NCI-H2196 (cell line): ENCODE results near the gene METTL21A.
A peak's percentile ranks its signal among the peaks of the same experiment; 100 is the strongest.
"Not testable (repeated sequence)": the region's sequence is repeated elsewhere in the genome, so short reads cannot be mapped to it uniquely, and the experiment has no call there.

Experiments
- DNase-seq: peaks from one replicate; lab custom pipeline; 2025; ENCODE audit not compliant: unreplicated experiment; lab: John Stamatoyannopoulos, UW

METTL21A gene

GRCh38 chr2:207625014-207625907 lies at the start of gene METTL21A:
METTL21A (minus strand) TSS chr2:207625394; CDS start chr2:207624375, 1,019 bp downstream.
- DNase-seq = peak; percentile 92

- no peak for DNase-seq
Observed at GRCh38 chr2:207674826-207675225, 49.6 kb upstream of the METTL21A start.

- DNase-seq = no peak
Observed at GRCh38 chr2:207674266-207674774, 49.1 kb upstream of the METTL21A start.

GRCh38 chr2:207673431-207673830 lies 48.2 kb upstream of the METTL21A start:
- no peak for DNase-seq

GRCh38 chr2:207670887-207671286 lies 45.7 kb upstream of the METTL21A start:
- no peak for DNase-seq

- DNase-seq = peak; percentile 33
Observed at GRCh38 chr2:207663870-207664545, 38.8 kb upstream of the METTL21A start.

GRCh38 chr2:207662203-207662602 lies 37.0 kb upstream of the METTL21A start:
- DNase-seq = no peak

- no peak for DNase-seq
Observed at GRCh38 chr2:207660994-207661393, 35.8 kb upstream of the METTL21A start.

GRCh38 chr2:207658156-207658555 lies 33.0 kb upstream of the METTL21A start:
- no peak for DNase-seq

GRCh38 chr2:207655000-207655399 lies 29.8 kb upstream of the METTL21A start:
- no peak for DNase-seq

GRCh38 chr2:207646582-207646981 lies 21.4 kb upstream of the METTL21A start:
- not testable (repeated sequence) for DNase-seq

GRCh38 chr2:207643892-207644291 lies 18.7 kb upstream of the METTL21A start:
- no peak for DNase-seq

- DNase-seq = no peak
Observed at GRCh38 chr2:207640661-207641060, 15.5 kb upstream of the METTL21A start.

GRCh38 chr2:207640160-207640559 lies 15.0 kb upstream of the METTL21A start:
- no peak for DNase-seq

GRCh38 chr2:207639288-207639687 lies 14.1 kb upstream of the METTL21A start:
- DNase-seq = not testable (repeated sequence)

- no peak for DNase-seq
Observed at GRCh38 chr2:207635468-207636200, 10.4 kb upstream of the METTL21A start.

- DNase-seq = no peak
Observed at GRCh38 chr2:207633686-207634085, 8.5 kb upstream of the METTL21A start.

GRCh38 chr2:207632575-207633493 lies 7.6 kb upstream of the METTL21A start:
- no peak for DNase-seq

GRCh38 chr2:207630491-207630890 lies 5.3 kb upstream of the METTL21A start:
- DNase-seq = no peak

GRCh38 chr2:207629553-207629952 lies 4.4 kb upstream of the METTL21A start:
- no peak for DNase-seq
